Osteocyte (in vitro differentiated cells): ENCODE results near the gene ZNF423. TPM values are rescaled to one million over a fixed set of nuclear protein-coding genes. Genes with fewer than 3 reads are reported as not detected.

Experiments
- DNase-seq: peaks from one replicate; pipeline ENCODE4 v3.0.0; 2021; ENCODE audit warnings: mixed read lengths; ENCODE audit not compliant: unreplicated experiment; ENCODE audit errors: extremely low spot score
- H3K27ac Mint-ChIP-seq: one replicate; pipeline ENCODE4 v1.8.0; 2021; ENCODE audit warnings: mild to moderate bottlenecking, mixed read lengths; ENCODE audit not compliant: unreplicated experiment
- H3K27me3 Mint-ChIP-seq: one replicate; pipeline ENCODE4 v1.8.0; 2021; ENCODE audit warnings: mixed read lengths; ENCODE audit not compliant: unreplicated experiment
- H3K36me3 Mint-ChIP-seq: one replicate; pipeline ENCODE4 v1.8.0; 2021; ENCODE audit warnings: mixed read lengths; ENCODE audit not compliant: unreplicated experiment
- H3K4me1 Mint-ChIP-seq: one replicate; pipeline ENCODE4 v1.8.0; 2021; ENCODE audit warnings: mixed read lengths; ENCODE audit not compliant: unreplicated experiment
- H3K4me3 Mint-ChIP-seq: one replicate; pipeline ENCODE4 v1.8.0; 2021; ENCODE audit warnings: mild to moderate bottlenecking, moderate library complexity, mixed read lengths; ENCODE audit not compliant: unreplicated experiment
- H3K9me3 Mint-ChIP-seq: one replicate; pipeline ENCODE4 v1.8.0; 2021; ENCODE audit warnings: mixed read lengths; ENCODE audit not compliant: unreplicated experiment
- total RNA-seq: library from RNA; stranded (reverse); gene quantifications from 2 replicates; pipeline ENCODE4 v1.2.1, GENCODE V29; 2021
- TF ChIP-seq, protein P1 (sequence below): fragments of 200-600 bp; sonication (generic); IDR thresholded peaks from 2 replicates; pipeline ENCODE4 v1.5.0; 2021; ENCODE audit warnings: antibody characterized with exemption, mild to moderate bottlenecking, moderate library complexity

The ZNF423 gene
- total RNA-seq, 1 donor from 2014 or later: 25.1 TPM

DNA sequence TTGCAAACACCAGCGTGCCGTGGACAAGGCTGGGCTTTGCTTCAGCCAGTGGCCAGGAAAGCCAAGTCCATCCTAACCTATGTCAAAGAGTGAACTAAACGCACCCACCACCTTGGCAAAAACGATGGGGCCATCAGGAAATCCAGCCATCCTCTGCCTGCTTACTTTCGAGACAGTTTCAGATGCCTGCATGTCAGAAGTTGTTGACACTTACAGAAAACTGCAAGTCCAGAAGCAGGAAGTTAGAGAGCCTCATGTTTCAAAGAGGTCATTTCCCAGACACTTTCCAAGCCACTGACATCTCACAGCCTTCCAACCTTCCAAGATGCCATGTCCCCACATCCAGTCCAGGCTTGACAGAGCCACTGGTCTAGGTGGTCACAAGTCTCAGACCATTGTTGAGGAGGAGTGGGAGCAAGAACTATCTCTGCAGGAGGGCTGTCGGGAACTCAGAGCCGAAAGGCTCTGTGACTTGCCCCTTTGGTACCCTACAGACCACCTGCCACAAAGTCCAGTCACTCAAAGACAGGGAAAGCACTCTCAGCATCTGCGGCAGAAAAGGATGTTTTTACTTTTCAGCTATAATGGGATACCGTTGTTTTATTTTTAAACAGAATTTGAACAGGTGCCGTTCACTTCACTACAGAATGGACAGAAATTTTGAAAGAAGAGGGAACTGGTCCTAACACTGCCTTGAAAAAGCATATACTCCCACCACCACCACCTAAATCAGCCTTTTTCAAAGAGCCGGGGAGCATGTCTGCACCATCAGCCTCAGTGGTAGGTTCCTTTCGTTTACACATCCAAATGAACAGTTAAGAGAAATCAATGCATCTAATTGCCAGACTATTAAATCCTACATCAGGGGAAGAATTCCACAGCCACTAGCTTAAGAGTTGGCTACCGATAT lies 5.1 kb downstream of the ZNF423 start:
- Mint-ChIP-seq H3K36me3 (peaks cover 2% of the 10 kb centered on the region), H3K27me3 (peaks cover 13% of the 10 kb centered on the region), H3K4me1 (peaks cover 32% of the 10 kb centered on the region), H3K27ac (no peak overlapping the region), H3K4me3 (no peak overlapping the region), H3K9me3 (no peaks in the 10 kb centered on the region)
- TF ChIP-seq, protein P1, sequence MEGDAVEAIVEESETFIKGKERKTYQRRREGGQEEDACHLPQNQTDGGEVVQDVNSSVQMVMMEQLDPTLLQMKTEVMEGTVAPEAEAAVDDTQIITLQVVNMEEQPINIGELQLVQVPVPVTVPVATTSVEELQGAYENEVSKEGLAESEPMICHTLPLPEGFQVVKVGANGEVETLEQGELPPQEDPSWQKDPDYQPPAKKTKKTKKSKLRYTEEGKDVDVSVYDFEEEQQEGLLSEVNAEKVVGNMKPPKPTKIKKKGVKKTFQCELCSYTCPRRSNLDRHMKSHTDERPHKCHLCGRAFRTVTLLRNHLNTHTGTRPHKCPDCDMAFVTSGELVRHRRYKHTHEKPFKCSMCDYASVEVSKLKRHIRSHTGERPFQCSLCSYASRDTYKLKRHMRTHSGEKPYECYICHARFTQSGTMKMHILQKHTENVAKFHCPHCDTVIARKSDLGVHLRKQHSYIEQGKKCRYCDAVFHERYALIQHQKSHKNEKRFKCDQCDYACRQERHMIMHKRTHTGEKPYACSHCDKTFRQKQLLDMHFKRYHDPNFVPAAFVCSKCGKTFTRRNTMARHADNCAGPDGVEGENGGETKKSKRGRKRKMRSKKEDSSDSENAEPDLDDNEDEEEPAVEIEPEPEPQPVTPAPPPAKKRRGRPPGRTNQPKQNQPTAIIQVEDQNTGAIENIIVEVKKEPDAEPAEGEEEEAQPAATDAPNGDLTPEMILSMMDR: no peak
- DNase-seq: no peak

DNA sequence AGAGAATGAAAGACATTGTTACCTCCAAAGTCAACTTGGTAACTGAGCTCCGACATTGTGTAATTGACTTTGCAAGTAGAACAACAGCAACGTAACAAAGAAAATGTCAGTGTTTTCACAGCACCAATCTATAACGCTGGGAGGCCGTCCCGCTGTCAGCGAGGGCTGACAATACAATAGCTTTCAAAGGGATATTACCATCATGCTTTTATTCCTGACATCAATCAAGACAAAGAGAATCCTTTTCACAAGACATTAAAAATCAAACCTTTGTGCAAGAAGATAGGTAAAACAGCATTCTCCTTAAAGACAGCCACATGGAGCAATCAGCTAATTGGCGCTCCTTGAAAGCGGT lies 6.2 kb downstream of the ZNF423 start:
- H3K27me3 Mint-ChIP-seq: peaks cover 13% of the 10 kb centered on the region
- no peak overlapping the region for H3K27ac Mint-ChIP-seq
- H3K4me1 Mint-ChIP-seq: peaks cover 32% of the 10 kb centered on the region
- no peak overlapping the region for H3K4me3 Mint-ChIP-seq
- no peaks in the 10 kb centered on the region for H3K9me3 Mint-ChIP-seq
- DNase-seq: no peak
- H3K36me3 Mint-ChIP-seq: peaks cover 2% of the 10 kb centered on the region
- TF ChIP-seq, protein P1: no peak

DNA sequence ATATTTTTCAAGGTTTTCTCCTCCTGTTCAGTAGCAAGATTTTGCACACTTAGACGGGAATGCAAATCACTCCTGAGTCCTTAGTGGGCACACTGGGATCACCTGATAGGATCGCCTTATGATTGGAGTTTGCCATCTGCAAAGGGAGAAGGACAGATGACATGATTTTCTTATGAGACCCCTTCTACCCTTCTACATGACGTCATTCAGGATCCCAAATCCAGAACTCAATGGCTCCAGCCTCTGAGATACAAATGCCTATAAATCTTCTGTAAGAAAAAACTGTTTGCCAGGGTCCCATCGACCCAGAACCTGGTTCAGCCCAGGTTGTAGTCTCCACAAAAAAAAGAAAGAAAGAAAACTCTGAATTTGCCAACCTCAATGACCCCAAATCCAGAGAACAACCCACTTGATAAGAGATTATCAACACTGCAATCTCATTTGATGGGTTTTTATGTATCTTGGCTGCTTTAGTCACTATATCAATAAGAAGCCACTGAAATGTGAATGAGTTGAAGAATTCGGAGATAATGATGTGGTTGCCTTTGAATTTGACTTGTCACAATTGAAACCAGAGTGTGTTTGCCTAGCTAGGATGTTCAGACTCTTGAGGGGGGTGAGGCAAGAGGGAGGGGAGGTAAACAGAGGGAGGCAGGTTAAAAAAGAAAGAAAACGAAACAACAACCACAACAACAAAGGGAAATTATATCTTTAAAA lies 6.7 kb downstream of the ZNF423 start:
- Mint-ChIP-seq H3K27ac (no peak overlapping the region), H3K4me3 (no peak overlapping the region), H3K4me1 (peaks cover 30% of the 10 kb centered on the region), H3K36me3 (peaks cover under 1% of the 10 kb centered on the region), H3K27me3 (peaks cover 13% of the 10 kb centered on the region), H3K9me3 (no peaks in the 10 kb centered on the region)
- TF ChIP-seq, protein P1: no peak
- no peak for DNase-seq

- TF ChIP-seq, protein P1: no peak
- no peaks in the 10 kb centered on the region for H3K9me3 Mint-ChIP-seq
- H3K27me3 Mint-ChIP-seq: peaks cover 12% of the 10 kb centered on the region
- no peak for DNase-seq
- peaks cover 24% of the 10 kb centered on the region for H3K4me1 Mint-ChIP-seq
- no peak overlapping the region for H3K27ac Mint-ChIP-seq
- no peak overlapping the region for H3K4me3 Mint-ChIP-seq
- no peaks in the 10 kb centered on the region for H3K36me3 Mint-ChIP-seq
These were observed 7.4 kb downstream of the ZNF423 start for GRCh38 chr16:49848530-49848929.

- Mint-ChIP-seq H3K36me3 (no peaks in the 10 kb centered on the region), H3K4me1 (peaks cover 20% of the 10 kb centered on the region), H3K27ac (no peak overlapping the region), H3K27me3 (peaks cover 8% of the 10 kb centered on the region), H3K9me3 (no peaks in the 10 kb centered on the region), H3K4me3 (no peak overlapping the region)
- no peak for DNase-seq
- TF ChIP-seq, protein P1: no peak
These were observed 9.1 kb downstream of the ZNF423 start for GRCh38 chr16:49846800-49847199.
